Activated CD8-positive, alpha-beta T cell treated with anti-CD3 and anti-CD28 coated beads for 36 hours (primary cell): ENCODE data around the gene NUP210. TPM values are rescaled to one million over a fixed set of nuclear protein-coding genes. Genes with fewer than 3 reads are reported as not detected.

Experiments used
- ATAC-seq: fragments of 200-7000 bp; cut with Tn5 transposase; one replicate; pipeline ENCODE4 v1.10.0; 2021; ENCODE audit warnings: mild to moderate bottlenecking, moderate library complexity
- CTCF ChIA-PET: fragments of 350-600 bp; sonication (Branson Sonifier 250); formaldehyde crosslinking; loops from one replicate; lab custom pipeline; 2021; ENCODE audit warnings: antibody characterized with exemption; lab: Charles Lee
- POLR2A ChIA-PET: fragments of 350-600 bp; sonication (Branson Sonifier 250); formaldehyde crosslinking; loops from one replicate; lab custom pipeline; 2021; ENCODE audit warnings: antibody characterized with exemption; lab: Charles Lee
- DNase-seq: peaks from one replicate; pipeline ENCODE4 v3.0.0-alpha.2; 2020
- H3K27ac Mint-ChIP-seq: one replicate; pipeline ENCODE4 v1.8.0; 2021; ENCODE audit warnings: mild to moderate bottlenecking, mixed read lengths
- H3K27me3 Mint-ChIP-seq: one replicate; pipeline ENCODE4 v1.8.0; 2021; ENCODE audit warnings: mixed read lengths
- H3K36me3 Mint-ChIP-seq: one replicate; pipeline ENCODE4 v1.8.0; 2021; ENCODE audit warnings: low read depth, mixed read lengths
- H3K4me1 Mint-ChIP-seq: one replicate; pipeline ENCODE4 v1.8.0; 2021; ENCODE audit warnings: low read depth, mixed read lengths
- H3K4me3 Mint-ChIP-seq: one replicate; pipeline ENCODE4 v1.8.0; 2021; ENCODE audit warnings: mild to moderate bottlenecking, moderate library complexity, mixed read lengths
- H3K9me3 Mint-ChIP-seq: one replicate; pipeline ENCODE4 v1.8.0; 2021; ENCODE audit warnings: mixed read lengths
- intact Hi-C: fragments of 100-400 bp; cut with micrococcal nuclease; formaldehyde crosslinking; loops from one replicate; pipeline ENCODE4 v1.10.0; 2022
- total RNA-seq, 2 experiments: library from RNA; stranded (reverse); gene quantifications; one replicate each; pipeline ENCODE4 v1.2.3, GENCODE V29; 2021
- TF ChIP-seq, protein P1 (sequence below): fragments of 200-600 bp; IDR thresholded peaks from one replicate; pipeline ENCODE4 v1.8.0; 2022; ENCODE audit warnings: antibody characterized with exemption, mild to moderate bottlenecking

The NUP210 gene
- total RNA-seq, 2 experiments from 2014 or later = 142 to 143 TPM

- no peak overlapping the region for H3K27ac Mint-ChIP-seq
- intact Hi-C loops = loop anchor here (10.0 kb wide), 1 partner anchor 60 kb away; no protein-coding TSS in a partner anchor
- CTCF ChIA-PET = interaction anchor here (4.4 kb wide), 1 partner anchor 58 kb away, joined by 35 read pairs; no protein-coding TSS in a partner anchor
- DNase-seq (no peak), ATAC-seq (no peak)
- H3K36me3 Mint-ChIP-seq = peaks cover 61% of the 10 kb centered on the region
- H3K4me3 Mint-ChIP-seq = no peak overlapping the region
- POLR2A ChIA-PET = interaction anchor here (1.0 kb wide), 1 partner anchor 50 kb away, joined by 3 read pairs; no protein-coding TSS in a partner anchor
- H3K9me3 Mint-ChIP-seq = no peaks in the 10 kb centered on the region
- no peaks in the 10 kb centered on the region for H3K27me3 Mint-ChIP-seq
- H3K4me1 Mint-ChIP-seq = no peaks in the 10 kb centered on the region
- TF ChIP-seq, protein P1, sequence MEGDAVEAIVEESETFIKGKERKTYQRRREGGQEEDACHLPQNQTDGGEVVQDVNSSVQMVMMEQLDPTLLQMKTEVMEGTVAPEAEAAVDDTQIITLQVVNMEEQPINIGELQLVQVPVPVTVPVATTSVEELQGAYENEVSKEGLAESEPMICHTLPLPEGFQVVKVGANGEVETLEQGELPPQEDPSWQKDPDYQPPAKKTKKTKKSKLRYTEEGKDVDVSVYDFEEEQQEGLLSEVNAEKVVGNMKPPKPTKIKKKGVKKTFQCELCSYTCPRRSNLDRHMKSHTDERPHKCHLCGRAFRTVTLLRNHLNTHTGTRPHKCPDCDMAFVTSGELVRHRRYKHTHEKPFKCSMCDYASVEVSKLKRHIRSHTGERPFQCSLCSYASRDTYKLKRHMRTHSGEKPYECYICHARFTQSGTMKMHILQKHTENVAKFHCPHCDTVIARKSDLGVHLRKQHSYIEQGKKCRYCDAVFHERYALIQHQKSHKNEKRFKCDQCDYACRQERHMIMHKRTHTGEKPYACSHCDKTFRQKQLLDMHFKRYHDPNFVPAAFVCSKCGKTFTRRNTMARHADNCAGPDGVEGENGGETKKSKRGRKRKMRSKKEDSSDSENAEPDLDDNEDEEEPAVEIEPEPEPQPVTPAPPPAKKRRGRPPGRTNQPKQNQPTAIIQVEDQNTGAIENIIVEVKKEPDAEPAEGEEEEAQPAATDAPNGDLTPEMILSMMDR = no peak
Observed at GRCh38 chr3:13394363-13394762, 25.8 kb downstream of the NUP210 start.

DNA sequence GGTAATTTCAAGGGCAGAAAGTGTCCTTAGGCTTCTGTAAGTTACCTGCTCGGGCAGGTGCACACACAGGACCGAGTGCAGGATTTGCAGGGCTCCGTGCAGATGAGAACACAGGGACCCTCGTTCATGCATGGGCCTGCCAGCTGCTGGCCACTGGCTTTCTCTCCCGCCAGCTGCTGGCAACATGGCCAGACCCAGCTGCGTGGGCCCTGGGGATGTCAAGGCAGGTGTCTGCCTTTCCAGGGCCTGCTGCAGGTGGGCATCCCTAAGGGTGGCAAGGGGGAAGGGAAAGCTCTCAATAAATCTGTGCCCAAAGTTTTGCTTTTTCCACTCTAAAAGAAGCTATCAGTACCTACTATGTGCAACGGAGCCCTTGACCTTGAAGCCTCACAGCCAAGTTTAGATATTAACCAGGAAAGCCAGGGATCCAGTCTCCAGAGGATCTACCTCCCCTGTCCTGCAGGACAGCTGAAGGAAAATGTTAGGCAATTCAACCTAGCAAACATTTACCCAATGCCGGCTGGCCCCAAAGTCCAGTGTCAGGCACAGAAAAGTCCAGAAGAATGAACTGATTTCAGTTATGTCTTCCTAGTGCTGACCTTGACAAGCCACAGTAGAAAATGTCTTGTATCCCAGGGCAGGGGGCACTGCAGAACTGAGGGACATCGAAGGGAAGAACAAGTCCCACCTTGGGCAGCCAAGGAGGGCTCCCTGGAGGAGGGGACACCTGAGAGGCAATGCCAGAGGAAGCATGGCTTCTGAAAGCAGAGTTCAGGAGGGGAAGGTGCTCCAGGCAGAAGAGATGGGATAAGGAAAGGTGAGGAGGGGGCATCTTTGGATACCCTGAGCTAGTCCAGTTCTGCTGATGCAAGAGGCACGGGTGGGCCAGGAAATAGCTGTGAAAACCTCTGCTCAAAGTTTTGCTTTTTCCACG is 26.4 kb downstream of the NUP210 start:
- no peak overlapping the region for H3K27ac Mint-ChIP-seq
- no peaks in the 10 kb centered on the region for H3K27me3 Mint-ChIP-seq
- DNase-seq (no peak), ATAC-seq (no peak)
- no peaks in the 10 kb centered on the region for H3K9me3 Mint-ChIP-seq
- H3K4me3 Mint-ChIP-seq = no peak overlapping the region
- peaks cover 3% of the 10 kb centered on the region for H3K4me1 Mint-ChIP-seq
- peaks cover 68% of the 10 kb centered on the region for H3K36me3 Mint-ChIP-seq
- CTCF ChIA-PET = interaction anchor here (4.4 kb wide), 1 partner anchor 59 kb away, joined by 35 read pairs; no protein-coding TSS in a partner anchor
- intact Hi-C loops = loop anchor here (10.0 kb wide), 1 partner anchor 61 kb away; no protein-coding TSS in a partner anchor
- POLR2A ChIA-PET = interaction anchor here (1.0 kb wide), 2 partner anchors 13 to 50 kb away, joined by 3 read pairs; no protein-coding TSS in a partner anchor
- TF ChIP-seq, protein P1 = no peak

DNA sequence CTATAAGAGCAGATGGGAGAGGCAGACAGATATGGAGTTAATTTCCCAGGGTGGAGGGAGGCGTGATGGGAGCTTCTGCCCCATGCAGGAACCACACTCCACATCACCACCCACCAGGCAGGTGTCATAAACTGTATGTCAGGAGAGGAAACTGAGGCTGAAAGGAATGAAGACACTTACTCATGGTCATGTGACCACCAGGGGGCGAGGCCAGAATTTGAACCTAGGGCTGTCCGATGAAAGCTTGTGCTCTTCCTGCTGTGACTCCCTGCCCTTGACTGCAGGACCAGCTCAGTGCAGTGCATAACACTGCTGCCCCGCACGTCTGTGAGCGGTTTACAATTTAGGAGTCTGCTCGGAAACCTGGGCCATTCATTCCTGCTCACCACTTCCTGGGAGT is 28.8 kb downstream of the NUP210 start:
- ATAC-seq = no peak
- ChIA-PET CTCF (interaction anchor here (0.9 to 4.4 kb wide), 2 partner anchors 36 to 61 kb away, joined by 3 to 35 read pairs; no protein-coding TSS in a partner anchor), POLR2A (interaction anchor here (1.6 kb wide), 1 partner anchor 12 kb away, joined by 4 read pairs; no protein-coding TSS in a partner anchor)
- TF ChIP-seq, protein P1 = peak; percentile 37
- Mint-ChIP-seq H3K27me3 (no peaks in the 10 kb centered on the region), H3K4me3 (no peak overlapping the region), H3K36me3 (peaks cover 75% of the 10 kb centered on the region), H3K27ac (no peak overlapping the region), H3K4me1 (peaks cover 3% of the 10 kb centered on the region), H3K9me3 (no peaks in the 10 kb centered on the region)
- intact Hi-C loops = loop anchor here (10.0 kb wide), 1 partner anchor 63 kb away; no protein-coding TSS in a partner anchor
- peak; percentile 25 for DNase-seq

DNA sequence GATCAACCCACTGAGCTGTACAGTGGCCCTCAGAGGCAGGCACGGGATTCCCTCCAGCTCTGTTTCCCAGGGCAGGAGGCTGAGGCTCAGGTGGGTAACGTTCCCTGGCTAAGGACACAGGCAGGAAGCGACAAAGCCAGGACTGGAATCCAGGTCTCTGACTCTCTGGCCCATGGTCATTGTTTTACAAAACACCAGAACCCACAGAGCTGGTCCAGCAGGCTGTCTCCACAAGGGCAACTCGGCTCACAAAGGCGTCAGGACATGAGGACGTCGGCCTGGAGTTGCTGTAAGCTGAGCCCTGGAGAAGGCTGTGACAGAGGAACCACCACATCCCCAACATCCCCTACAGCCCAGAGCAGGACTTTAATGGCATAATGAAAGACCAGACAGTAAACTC is 30.7 kb downstream of the NUP210 start:
- H3K4me3 Mint-ChIP-seq = no peak overlapping the region
- peaks cover 79% of the 10 kb centered on the region for H3K36me3 Mint-ChIP-seq
- DNase-seq (no peak), ATAC-seq (no peak)
- no peaks in the 10 kb centered on the region for H3K27me3 Mint-ChIP-seq
- ChIA-PET CTCF (interaction anchor here (1.0 to 2.3 kb wide), 3 partner anchors 35 to 64 kb away, joined by 5 to 7 read pairs (median 6); no protein-coding TSS in a partner anchor), POLR2A (no interaction called here)
- no peak overlapping the region for H3K27ac Mint-ChIP-seq
- intact Hi-C loops = no loop called here
- H3K4me1 Mint-ChIP-seq = peaks cover 9% of the 10 kb centered on the region
- no peaks in the 10 kb centered on the region for H3K9me3 Mint-ChIP-seq
- TF ChIP-seq, protein P1 = no peak
